Vagina (tissue), 2 donors: Measurements from ENCODE around the gene RNASE4. TPM values are rescaled to one million over a fixed set of nuclear protein-coding genes. Genes with fewer than 3 reads are reported as not detected.

Experiments used
- DNase-seq, 2 donors: peaks; one replicate each; pipeline ENCODE4 v3.0.0-alpha.2; 2017; ENCODE audit errors: extremely low spot score in 2 of 2
- H3K27ac ChIP-seq: fragments of 200-600 bp; sonication (generic); one replicate; pipeline ENCODE4 v1.5.1; 2019
- H3K27me3 ChIP-seq: fragments of 200-600 bp; sonication (generic); one replicate; pipeline ENCODE4 v1.5.1; 2019
- H3K36me3 ChIP-seq, 2 donors: fragments of 200-600 bp; sonication (generic); one replicate each; pipeline ENCODE4 v1.5.1; 2017 to 2019
- H3K4me1 ChIP-seq: fragments of 200-600 bp; sonication (generic); one replicate; pipeline ENCODE4 v1.5.1; 2019
- H3K4me3 ChIP-seq, 2 donors: fragments of 200-600 bp; sonication (generic); 1 replicate in 1 of 2; 2 replicates in 1 of 2; pipeline ENCODE4 v1.5.1; 2016 to 2019
- H3K9me3 ChIP-seq: fragments of 200-600 bp; sonication (generic); one replicate; pipeline ENCODE4 v1.5.1; 2019
- POLR2A ChIP-seq, 2 donors: fragments of 450-650 bp; IDR thresholded peaks; one replicate each; pipeline ENCODE4 v1.6.1; 2017; ENCODE audit warnings: antibody characterized with exemption in 2 of 2, mild to moderate bottlenecking in 2 of 2, moderate library complexity in 2 of 2
- POLR2AphosphoS5 ChIP-seq, 2 donors: sonication (generic); formaldehyde crosslinking; IDR thresholded peaks; one replicate each; pipeline ENCODE4 v1.9.0; 2017; ENCODE audit warnings: antibody characterized with exemption in 2 of 2, mild to moderate bottlenecking in 2 of 2, low read depth in 1 of 2; ENCODE audit not compliant: insufficient read depth in 1 of 2
- intact Hi-C: fragments of 100-400 bp; cut with DNase I; formaldehyde crosslinking; loops from one replicate; pipeline ENCODE4 v1.15.1; 2023
- total RNA-seq: library from RNA; depleted of rRNA; stranded (reverse); fragments of >200 nt; gene quantifications from one replicate; pipeline ENCODE4 v1.2.3, GENCODE V29; 2016
- TF ChIP-seq, protein P1 (sequence below), 3 experiments: fragments of 450-650 bp in 2 of 3; fragments of 200-600 bp in 1 of 3; sonication (generic) in 1 of 3; IDR thresholded peaks; one replicate each; pipeline ENCODE4 v1.5.1; 2017 to 2019; ENCODE audit warnings: antibody characterized with exemption in 3 of 3, mild to moderate bottlenecking in 2 of 3, moderate library complexity in 2 of 3

Gene RNASE4
- total RNA-seq, 1 donor from 2014 or later: 132 TPM

- Histone ChIP-seq H3K4me3 (no peak overlapping the region), H3K36me3 (no peaks in the 10 kb centered on the region), H3K4me1 (no peaks in the 10 kb centered on the region), H3K27me3 (no peaks in the 10 kb centered on the region), H3K27ac (no peak overlapping the region), H3K9me3 (no peaks in the 10 kb centered on the region)
- intact Hi-C loops: no loop called here
- DNase-seq: no peak
- TF ChIP-seq POLR2AphosphoS5 (IDR thresholded peaks at IDR 0.05; ENCODE audit: insufficient read depth in 1 of 2, low read depth in 1 of 2) (no peak), POLR2A (IDR thresholded peaks at IDR 0.05) (no peak)
- TF ChIP-seq, protein P1, sequence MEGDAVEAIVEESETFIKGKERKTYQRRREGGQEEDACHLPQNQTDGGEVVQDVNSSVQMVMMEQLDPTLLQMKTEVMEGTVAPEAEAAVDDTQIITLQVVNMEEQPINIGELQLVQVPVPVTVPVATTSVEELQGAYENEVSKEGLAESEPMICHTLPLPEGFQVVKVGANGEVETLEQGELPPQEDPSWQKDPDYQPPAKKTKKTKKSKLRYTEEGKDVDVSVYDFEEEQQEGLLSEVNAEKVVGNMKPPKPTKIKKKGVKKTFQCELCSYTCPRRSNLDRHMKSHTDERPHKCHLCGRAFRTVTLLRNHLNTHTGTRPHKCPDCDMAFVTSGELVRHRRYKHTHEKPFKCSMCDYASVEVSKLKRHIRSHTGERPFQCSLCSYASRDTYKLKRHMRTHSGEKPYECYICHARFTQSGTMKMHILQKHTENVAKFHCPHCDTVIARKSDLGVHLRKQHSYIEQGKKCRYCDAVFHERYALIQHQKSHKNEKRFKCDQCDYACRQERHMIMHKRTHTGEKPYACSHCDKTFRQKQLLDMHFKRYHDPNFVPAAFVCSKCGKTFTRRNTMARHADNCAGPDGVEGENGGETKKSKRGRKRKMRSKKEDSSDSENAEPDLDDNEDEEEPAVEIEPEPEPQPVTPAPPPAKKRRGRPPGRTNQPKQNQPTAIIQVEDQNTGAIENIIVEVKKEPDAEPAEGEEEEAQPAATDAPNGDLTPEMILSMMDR (IDR thresholded peaks at IDR 0.05): no peak
Measured at GRCh38 chr14:20645481-20645880, 38.9 kb upstream of the RNASE4 start.

DNA sequence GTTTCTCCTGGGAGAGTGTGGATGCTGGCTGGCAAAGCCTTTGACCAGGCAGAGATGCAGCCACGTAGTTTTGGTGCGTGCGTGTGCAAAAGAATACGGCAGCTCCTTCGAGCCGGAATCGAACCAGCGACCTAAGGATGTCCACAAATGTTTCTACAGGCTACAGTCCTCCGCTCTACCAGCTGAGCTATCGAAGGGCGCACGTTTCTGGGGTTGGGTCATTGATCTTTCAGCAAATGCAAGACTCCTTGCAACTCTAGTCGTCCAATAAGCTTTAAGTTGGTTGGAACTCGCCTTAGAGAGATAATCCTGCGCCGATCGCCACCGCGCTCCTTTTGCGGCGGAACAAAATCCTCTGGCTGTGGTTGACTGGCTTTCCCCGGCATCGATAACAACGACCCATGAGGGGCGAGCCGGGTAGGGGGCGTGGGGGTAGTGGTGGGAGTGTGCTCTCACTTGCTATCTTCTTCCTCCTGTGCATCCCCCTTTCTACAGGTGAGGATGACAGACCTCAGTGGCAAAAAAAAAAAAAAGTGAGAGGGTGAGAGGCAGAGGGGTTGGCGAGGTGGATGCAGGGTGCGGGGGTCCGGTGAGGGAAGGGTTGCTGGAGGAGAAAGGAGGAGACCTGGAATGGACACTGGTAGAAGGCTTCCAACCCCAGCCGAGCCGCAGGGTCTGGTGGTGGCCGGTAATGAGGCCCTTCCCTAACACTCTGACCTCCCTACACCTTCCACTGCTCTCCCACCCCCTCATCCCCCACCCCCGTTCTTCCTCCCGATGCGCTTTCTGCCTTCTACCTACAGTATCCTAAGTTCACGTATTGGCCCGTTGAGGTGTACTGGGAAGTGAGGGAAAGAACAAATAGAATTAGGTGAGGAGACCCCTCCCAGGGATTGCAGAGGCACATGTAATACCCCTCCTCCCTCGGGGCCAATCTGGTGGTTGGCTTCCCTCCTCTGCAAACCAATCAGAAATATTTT is 31.1 kb upstream of the RNASE4 start:
- no peak overlapping the region for H3K4me3 ChIP-seq
- no peak for DNase-seq

DNA sequence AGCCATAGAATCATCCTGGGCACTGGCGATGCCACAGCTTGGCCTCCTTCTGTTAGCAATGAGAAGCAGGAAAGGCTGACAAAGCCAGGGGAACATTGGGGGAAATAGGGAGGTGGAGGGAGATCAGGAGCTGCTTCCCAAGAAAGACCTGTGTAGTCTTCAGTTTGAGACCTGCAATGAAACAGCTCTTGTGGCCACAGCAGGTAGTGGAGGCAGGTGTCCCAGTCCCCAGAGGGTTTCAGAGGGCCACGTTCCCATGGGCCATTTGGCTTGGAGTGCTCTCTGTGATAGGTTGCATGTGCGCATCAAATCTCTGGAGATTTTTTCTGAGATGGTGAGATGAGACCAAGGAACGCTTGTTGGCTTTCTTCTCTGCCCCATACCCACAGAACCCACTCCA is 28.5 kb upstream of the RNASE4 start:
- H3K36me3 ChIP-seq: no peaks in the 10 kb centered on the region
- DNase-seq: no peak
- H3K27ac ChIP-seq: no peak overlapping the region
- H3K4me1 ChIP-seq: peaks cover 6% of the 10 kb centered on the region
- no peaks in the 10 kb centered on the region for H3K27me3 ChIP-seq
- H3K9me3 ChIP-seq: no peaks in the 10 kb centered on the region
- TF ChIP-seq POLR2A (IDR thresholded peaks at IDR 0.05) (no peak), POLR2AphosphoS5 (IDR thresholded peaks at IDR 0.05; ENCODE audit: insufficient read depth in 1 of 2, low read depth in 1 of 2) (no peak)
- TF ChIP-seq, protein P1 (IDR thresholded peaks at IDR 0.05): no peak
- no peak overlapping the region for H3K4me3 ChIP-seq
- intact Hi-C loops: no loop called here

More for the DNA sequence above, 31.1 kb upstream of the RNASE4 start:
- intact Hi-C loops: no loop called here
- H3K27me3 ChIP-seq: no peaks in the 10 kb centered on the region
- no peak overlapping the region for H3K27ac ChIP-seq
- no peaks in the 10 kb centered on the region for H3K9me3 ChIP-seq
- no peaks in the 10 kb centered on the region for H3K36me3 ChIP-seq
- H3K4me1 ChIP-seq: peaks cover 6% of the 10 kb centered on the region
- TF ChIP-seq POLR2AphosphoS5 (IDR thresholded peaks at IDR 0.05; ENCODE audit: insufficient read depth in 1 of 2, low read depth in 1 of 2) (no peak), POLR2A (IDR thresholded peaks at IDR 0.05) (no peak)
- TF ChIP-seq, protein P1 (IDR thresholded peaks at IDR 0.05): no peak

- Histone ChIP-seq H3K27me3 (no peaks in the 10 kb centered on the region), H3K4me3 (no peak overlapping the region), H3K4me1 (peaks cover 6% of the 10 kb centered on the region), H3K36me3 (no peaks in the 10 kb centered on the region), H3K27ac (no peak overlapping the region), H3K9me3 (no peaks in the 10 kb centered on the region)
- no peak for TF ChIP-seq POLR2AphosphoS5 (IDR thresholded peaks at IDR 0.05; ENCODE audit: insufficient read depth in 1 of 2, low read depth in 1 of 2)
- TF ChIP-seq, protein P1 (IDR thresholded peaks at IDR 0.05): no peak
- TF ChIP-seq POLR2A (IDR thresholded peaks at IDR 0.05): no peak
- intact Hi-C loops: no loop called here
- DNase-seq: no peak
Measured at GRCh38 chr14:20656274-20656673, 28.1 kb upstream of the RNASE4 start.
